Common myeloid progenitor, CD34-positive (primary cell): ENCODE data around the gene SIX2.

Experiments used
- CTCF ChIA-PET: fragments of 350-600 bp; sonication (Branson Sonifier 250); formaldehyde crosslinking; loops from one replicate; lab custom pipeline; 2021; ENCODE audit warnings: antibody characterized with exemption; lab: Charles Lee
- POLR2A ChIA-PET: fragments of 350-600 bp; sonication (Branson Sonifier 250); formaldehyde crosslinking; loops from one replicate; lab custom pipeline; 2021; ENCODE audit warnings: antibody characterized with exemption; lab: Charles Lee
- DNase-seq, 3 donors: peaks; one replicate each; pipeline versions ENCODE4 v3.0.0 to v3.0.0-alpha.2; 2013
- H3K27ac ChIP-seq, 2 experiments: 1 replicate in 1 of 2; 2 replicates in 1 of 2; pipeline ENCODE4 v1.7.0; 2013; ENCODE audit warnings: inconsistent platforms in 2 of 2, low read length in 2 of 2, mild to moderate bottlenecking in 2 of 2, low read depth in 1 of 2, moderate library complexity in 1 of 2; ENCODE audit not compliant: severe bottlenecking in 2 of 2, insufficient read depth in 1 of 2, poor library complexity in 1 of 2
- H3K27me3 ChIP-seq, 5 experiments: replicated peaks in 2 of 5; 1 replicate in 3 of 5; 2 replicates in 2 of 5; pipeline versions ENCODE4 v1.6.1 to v1.7.0; 2013; ENCODE audit warnings: low read length in 4 of 5, mild to moderate bottlenecking in 2 of 5, moderate library complexity in 2 of 5, inconsistent platforms in 1 of 5; ENCODE audit not compliant: insufficient read depth in 5 of 5, control insufficient read depth in 4 of 5
- H3K36me3 ChIP-seq, 4 experiments: 1 replicate in 2 of 4; 2 replicates in 2 of 4; pipeline versions ENCODE4 v1.6.1 to v1.7.0; 2013; ENCODE audit warnings: low read length in 3 of 4, control low read depth in 1 of 4, mild to moderate bottlenecking in 1 of 4; ENCODE audit not compliant: control insufficient read depth in 4 of 4, insufficient read depth in 4 of 4
- H3K4me1 ChIP-seq, 4 experiments: 1 replicate in 3 of 4; 2 replicates in 1 of 4; pipeline versions ENCODE4 v1.6.1 to v1.7.1; 2013; ENCODE audit warnings: low read length in 3 of 4, mild to moderate bottlenecking in 3 of 4, control low read depth in 1 of 4, inconsistent platforms in 1 of 4, moderate library complexity in 1 of 4; ENCODE audit not compliant: control insufficient read depth in 4 of 4, insufficient read depth in 4 of 4; ENCODE audit errors: control extremely low read depth in 1 of 4
- H3K4me3 ChIP-seq, 7 experiments: 1 replicate in 4 of 7; 2 replicates in 3 of 7; pipeline versions ENCODE4 v1.5.1 to v1.7.0; 2013; ENCODE audit warnings: mild to moderate bottlenecking in 7 of 7, low read length in 6 of 7, moderate library complexity in 6 of 7, inconsistent platforms in 2 of 7, low read depth in 2 of 7, control low read depth in 1 of 7; ENCODE audit not compliant: insufficient read depth in 4 of 7, control insufficient read depth in 1 of 7; ENCODE audit errors: extremely low read depth in 1 of 7
- H3K9me3 ChIP-seq, 5 experiments: 1 replicate in 4 of 5; 2 replicates in 1 of 5; pipeline versions ENCODE4 v1.6.1 to v1.7.1; 2013; ENCODE audit warnings: low read length in 4 of 5, mild to moderate bottlenecking in 2 of 5, inconsistent platforms in 1 of 5, low read depth in 1 of 5, moderate library complexity in 1 of 5; ENCODE audit not compliant: control insufficient read depth in 4 of 5, insufficient read depth in 2 of 5; ENCODE audit errors: control extremely low read depth in 1 of 5
- WGBS: methylation state at CpG from one replicate; pipeline ENCODE4 v1.1.5; 2013; ENCODE audit not compliant: insufficient coverage; 5-methylcytosine and 5-hydroxymethylcytosine counted together

Gene SIX2

DNA sequence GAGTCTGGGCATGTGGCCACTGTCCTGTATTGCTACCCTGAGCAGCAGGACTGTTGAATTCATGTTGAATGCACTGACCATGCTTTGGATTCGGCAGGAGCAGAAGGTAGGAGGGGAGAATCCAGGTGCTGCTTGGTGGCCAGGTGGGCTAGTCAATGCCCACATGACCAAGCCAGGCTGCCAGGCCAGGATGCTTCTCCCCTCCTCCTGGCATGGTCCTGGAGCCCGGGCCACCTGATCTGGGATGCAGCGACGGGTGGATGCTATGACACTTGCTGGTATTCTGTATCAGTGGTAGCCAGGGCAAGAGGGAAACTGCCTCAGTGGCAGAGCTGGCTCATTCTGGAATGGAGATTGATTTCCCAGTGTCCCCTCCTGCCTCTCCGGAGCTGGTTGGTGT lies 14.8 kb upstream of the SIX2 start:
- CTCF ChIA-PET, result interaction anchor here (0.8 to 1.6 kb wide), 2 partner anchors 9 to 13 kb away, joined by 3 to 4 read pairs; no protein-coding TSS in a partner anchor
- 94% methylated on average over 3 of the region's 5 CpGs for WGBS
- Histone ChIP-seq H3K4me3 (no peak overlapping the region), H3K9me3 (no peaks in the 10 kb centered on the region), H3K27ac (no peak overlapping the region), H3K4me1 (peaks cover 0 to 4% (median 2%) of the 10 kb centered on the region in 4 experiments), H3K36me3 (no peaks in the 10 kb centered on the region), H3K27me3 (peaks cover 0 to 11% (median 6%) of the 10 kb centered on the region in 5 experiments)
- DNase-seq, result no peak
- POLR2A ChIA-PET, result no interaction called here

DNA sequence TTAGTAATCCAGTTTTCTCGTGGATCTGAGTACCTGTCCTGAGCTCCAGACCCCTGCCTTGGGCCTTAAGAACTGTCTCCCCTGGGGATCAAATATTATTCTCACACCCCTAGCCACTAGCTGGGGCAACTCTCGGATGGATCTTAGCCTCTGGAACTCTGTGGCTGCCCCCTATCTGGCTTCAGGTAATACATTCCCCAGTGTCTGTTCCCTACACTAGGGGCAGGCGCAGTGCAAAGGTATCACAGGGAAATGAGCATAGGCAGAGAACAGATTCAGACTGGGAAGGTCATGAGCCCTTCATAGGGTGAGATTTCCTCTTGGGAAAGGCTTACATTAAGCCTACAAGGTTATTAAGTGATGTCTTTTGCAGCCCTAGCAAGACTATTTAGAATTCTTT lies 11.2 kb upstream of the SIX2 start:
- POLR2A ChIA-PET, result no interaction called here
- H3K36me3 ChIP-seq, result no peaks in the 10 kb centered on the region
- no peak for DNase-seq
- H3K4me1 ChIP-seq, result peaks cover 0 to 4% (median 2%) of the 10 kb centered on the region in 4 experiments
- no peak overlapping the region for H3K27ac ChIP-seq
- H3K9me3 ChIP-seq, result peaks cover 0 to 5% (median 0%) of the 10 kb centered on the region in 5 experiments
- peaks cover 0 to 45% (median 26%) of the 10 kb centered on the region in 5 experiments for H3K27me3 ChIP-seq
- no peak overlapping the region for H3K4me3 ChIP-seq
- 100% methylated on average over 2 of the region's 3 CpGs for WGBS
- CTCF ChIA-PET, result no interaction called here

DNA sequence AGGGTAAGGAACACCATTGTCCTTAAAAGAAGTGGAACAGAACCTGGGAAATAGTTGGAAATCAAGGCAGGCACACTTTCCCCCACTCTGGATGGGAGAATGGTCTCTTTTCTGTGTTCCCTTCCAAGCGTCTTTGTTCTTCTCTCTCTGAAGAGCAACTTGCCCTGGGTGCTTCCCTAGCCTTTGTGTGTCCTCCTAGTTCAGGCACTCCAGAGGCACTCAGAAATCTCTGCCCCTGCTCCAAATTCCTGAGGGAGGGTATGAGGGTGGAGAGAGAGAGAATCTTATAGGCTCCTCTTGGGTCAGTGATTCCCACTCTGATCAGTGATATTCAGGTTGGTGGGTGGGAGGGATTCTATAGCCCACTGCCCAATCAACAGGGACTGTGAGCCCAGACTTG lies 8.8 kb upstream of the SIX2 start:
- no peaks in the 10 kb centered on the region for H3K36me3 ChIP-seq
- peaks cover 0 to 15% (median 9%) of the 10 kb centered on the region in 4 experiments for H3K4me1 ChIP-seq
- peaks cover 3 to 70% (median 36%) of the 10 kb centered on the region in 5 experiments for H3K27me3 ChIP-seq
- H3K9me3 ChIP-seq, result peaks cover 0 to 9% (median 0%) of the 10 kb centered on the region in 5 experiments
- no CpG with 5 or more reads among the region's 1 CpG for WGBS
- no peak overlapping the region for H3K27ac ChIP-seq
- no peak for DNase-seq
- ChIA-PET POLR2A (no interaction called here), CTCF (no interaction called here)
- H3K4me3 ChIP-seq, result no peak overlapping the region

DNA sequence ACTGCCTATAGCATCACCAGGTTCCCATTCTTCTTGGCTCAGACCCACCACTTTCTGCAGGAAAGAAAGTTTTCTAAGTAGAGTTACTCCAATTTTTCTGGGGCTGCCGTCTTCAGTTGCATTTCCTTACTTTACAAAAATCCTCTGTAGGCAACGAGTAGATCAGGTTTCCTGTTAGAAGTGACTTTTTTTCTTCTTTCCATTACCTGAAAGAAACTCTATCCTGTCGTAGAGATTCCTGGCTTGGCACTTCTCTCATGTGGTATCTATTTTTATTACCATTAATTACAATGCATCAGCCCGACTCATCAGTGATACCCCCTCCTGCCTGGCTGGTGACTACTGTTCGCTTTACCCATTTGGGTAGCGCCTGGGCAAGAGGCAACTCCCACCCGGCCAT lies 5.6 kb upstream of the SIX2 start:
- H3K4me1 ChIP-seq, result peaks cover 0 to 28% (median 16%) of the 10 kb centered on the region in 4 experiments
- 82% methylated on average over 7 of the region's 7 CpGs for WGBS
- H3K27ac ChIP-seq, result no peak overlapping the region
- CTCF ChIA-PET, result interaction anchor here (1.3 to 1.5 kb wide), 2 partner anchors 10 to 27 kb away, joined by 3 to 4 read pairs; no protein-coding TSS in a partner anchor
- peaks cover 0 to 9% (median 0%) of the 10 kb centered on the region in 5 experiments for H3K9me3 ChIP-seq
- peaks cover 3 to 92% (median 63%) of the 10 kb centered on the region in 5 experiments for H3K27me3 ChIP-seq
- no peak overlapping the region for H3K4me3 ChIP-seq
- DNase-seq, result no peak
- POLR2A ChIA-PET, result no interaction called here
- no peaks in the 10 kb centered on the region for H3K36me3 ChIP-seq

DNA sequence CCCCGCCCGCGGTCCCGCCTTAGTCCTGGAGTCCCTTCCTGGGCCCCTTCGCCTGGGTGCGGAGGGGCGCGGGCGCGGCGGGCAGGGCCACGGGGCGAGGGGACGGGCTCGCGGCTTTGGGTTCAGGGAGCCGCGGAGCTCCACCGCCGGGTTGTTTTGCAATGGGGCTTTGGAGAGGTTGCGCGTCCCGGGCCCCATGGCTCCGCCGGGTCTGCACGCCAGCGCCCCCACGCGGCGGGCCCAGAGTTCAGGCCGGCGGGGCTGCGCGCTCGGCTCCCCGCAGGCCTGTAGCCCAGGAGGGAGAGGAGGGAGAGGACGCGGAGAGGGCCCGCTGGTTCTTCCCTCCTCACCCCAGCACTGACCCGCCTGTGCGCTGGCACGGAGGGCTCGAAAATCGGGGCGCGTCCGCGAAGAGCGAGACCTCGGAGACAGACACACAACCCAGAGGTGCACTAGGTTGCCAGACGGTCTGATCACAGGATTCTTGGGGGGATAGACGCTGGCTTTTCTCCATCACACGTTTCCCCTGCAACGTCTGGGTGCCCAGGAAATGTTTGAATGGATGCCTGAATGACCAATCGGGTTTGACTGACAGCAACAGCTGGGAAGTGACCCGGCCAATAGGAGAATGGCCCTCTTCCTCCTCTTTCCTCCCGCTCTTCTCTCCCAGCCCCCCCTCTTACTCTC lies 4.9 kb upstream of the SIX2 start:
- POLR2A ChIA-PET, result no interaction called here
- WGBS, result 2% methylated on average over 36 of the region's 57 CpGs
- CTCF ChIA-PET, result interaction anchor here (0.7 to 2.1 kb wide), 6 partner anchors 9 to 564 kb away, joined by 3 to 9 read pairs (median 4); no protein-coding TSS in a partner anchor
- Histone ChIP-seq H3K4me3 (peak overlapping the region in 5 of 7 experiments; percentile 5 to 48 (median 38)), H3K27ac (no peak overlapping the region), H3K4me1 (peaks cover 0 to 35% (median 23%) of the 10 kb centered on the region in 4 experiments), H3K27me3 (peaks cover 3 to 97% (median 63%) of the 10 kb centered on the region in 5 experiments), H3K9me3 (peaks cover 0 to 9% (median 0%) of the 10 kb centered on the region in 5 experiments), H3K36me3 (no peaks in the 10 kb centered on the region)
- DNase-seq, result peak; percentile 53 to 79 (median 77)

DNA sequence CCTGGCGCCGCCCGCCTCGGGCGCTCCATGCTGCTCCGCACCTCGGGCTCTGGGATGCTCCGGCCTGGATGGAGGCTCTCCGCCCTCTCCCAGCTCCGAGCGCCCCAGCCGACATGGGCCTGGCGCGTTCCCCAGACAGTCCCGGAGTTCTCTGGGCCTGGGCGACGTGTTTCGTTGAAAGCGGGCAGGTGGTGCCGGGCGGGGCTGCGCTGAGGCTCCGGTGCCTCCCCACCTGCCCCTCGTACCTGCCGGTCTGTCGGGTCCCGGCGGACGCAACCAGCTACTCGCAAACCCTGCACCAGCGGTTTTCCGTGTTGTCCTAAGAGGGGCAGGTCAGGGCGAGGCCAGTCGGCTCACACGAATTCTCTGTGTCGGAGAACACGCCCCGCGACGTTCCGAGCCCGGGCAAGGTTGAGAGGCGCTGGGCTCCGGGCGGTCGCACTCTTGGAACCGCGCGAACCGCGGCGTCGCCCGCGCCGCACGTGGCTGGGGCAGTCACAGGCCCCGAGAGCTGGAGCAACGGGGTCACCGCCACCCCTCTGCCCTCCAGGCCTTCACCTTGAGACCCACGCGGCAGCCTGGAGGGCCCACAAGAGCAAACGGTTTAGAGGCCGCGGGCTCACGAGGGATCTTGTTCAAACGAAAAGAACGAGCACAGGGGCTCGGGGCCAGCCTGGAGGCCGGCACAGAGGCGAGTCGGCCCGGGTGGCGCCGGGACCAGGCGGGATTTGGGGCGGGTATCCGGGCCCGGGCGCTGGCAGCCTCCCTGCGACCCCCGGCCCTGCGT lies 4.2 kb upstream of the SIX2 start:
- no peak overlapping the region for H3K27ac ChIP-seq
- no peaks in the 10 kb centered on the region for H3K36me3 ChIP-seq
- WGBS, result 4% methylated on average over 60 of the region's 83 CpGs
- ChIA-PET POLR2A (no interaction called here), CTCF (interaction anchor here (0.7 to 2.1 kb wide), 6 partner anchors 9 to 565 kb away, joined by 3 to 9 read pairs (median 6); no protein-coding TSS in a partner anchor)
- peaks cover 0 to 42% (median 31%) of the 10 kb centered on the region in 4 experiments for H3K4me1 ChIP-seq
- H3K4me3 ChIP-seq, result peak overlapping the region in 5 of 7 experiments; percentile 5 to 48 (median 38)
- H3K27me3 ChIP-seq, result peaks cover 3 to 99% (median 64%) of the 10 kb centered on the region in 5 experiments
- peak in 2 of 3 donors; percentile 29 to 33 for DNase-seq
- peaks cover 0 to 9% (median 0%) of the 10 kb centered on the region in 5 experiments for H3K9me3 ChIP-seq
